NCI-H748 (cell line): ENCODE results near the gene SLMAP.
"Not testable (repeated sequence)": the region's sequence is repeated elsewhere in the genome, so short reads cannot be mapped to it uniquely, and the experiment has no call there.

Experiments
- DNase-seq: peaks from one replicate; lab custom pipeline; 2025; ENCODE audit not compliant: unreplicated experiment; lab: John Stamatoyannopoulos, UW

Gene SLMAP

GRCh38 chr3:57826952-57827723 lies 71.0 kb downstream of the SLMAP start:
- DNase-seq: no peak

- DNase-seq: no peak
These were observed 71.6 kb downstream of the SLMAP start for GRCh38 chr3:57827757-57828156.

- DNase-seq: no peak
These were observed 76.4 kb downstream of the SLMAP start for GRCh38 chr3:57832486-57832885.

GRCh38 chr3:57832900-57833313 lies 76.8 kb downstream of the SLMAP start:
- DNase-seq: no peak

GRCh38 chr3:57833763-57834162 lies 77.7 kb downstream of the SLMAP start:
- no peak for DNase-seq

- no peak for DNase-seq
These were observed 81.6 kb downstream of the SLMAP start for GRCh38 chr3:57837686-57838085.

GRCh38 chr3:57838627-57839026 lies 82.5 kb downstream of the SLMAP start:
- DNase-seq: no peak

- DNase-seq: no peak
These were observed 84.4 kb downstream of the SLMAP start for GRCh38 chr3:57840473-57840872.

- no peak for DNase-seq
These were observed 85.7 kb downstream of the SLMAP start for GRCh38 chr3:57841818-57842217.

GRCh38 chr3:57848177-57848738 lies 92.1 kb downstream of the SLMAP start:
- DNase-seq: no peak

- DNase-seq: no peak
These were observed 95.2 kb downstream of the SLMAP start for GRCh38 chr3:57851304-57851703.

- DNase-seq: no peak
These were observed 96.8 kb downstream of the SLMAP start for GRCh38 chr3:57852896-57853295.

GRCh38 chr3:57855281-57855680 lies 99.2 kb downstream of the SLMAP start:
- no peak for DNase-seq

- no peak for DNase-seq
These were observed 99.8 kb downstream of the SLMAP start for GRCh38 chr3:57855943-57856342.

- no peak for DNase-seq
These were observed 100.6 kb downstream of the SLMAP start for GRCh38 chr3:57856675-57857074.

GRCh38 chr3:57862894-57863293 lies 106.8 kb downstream of the SLMAP start:
- no peak for DNase-seq

GRCh38 chr3:57863380-57863779 lies 107.3 kb downstream of the SLMAP start:
- DNase-seq: no peak

GRCh38 chr3:57864853-57865252 lies 108.7 kb downstream of the SLMAP start:
- no peak for DNase-seq

GRCh38 chr3:57869110-57869509 lies 113.0 kb downstream of the SLMAP start:
- DNase-seq: not testable (repeated sequence)

- DNase-seq: no peak
These were observed 116.5 kb downstream of the SLMAP start for GRCh38 chr3:57872606-57873005.

- DNase-seq: no peak
These were observed 120.5 kb downstream of the SLMAP start for GRCh38 chr3:57876632-57877031.

GRCh38 chr3:57877116-57877515 lies 121.0 kb downstream of the SLMAP start:
- DNase-seq: no peak

GRCh38 chr3:57884436-57884835 lies 128.3 kb downstream of the SLMAP start:
- DNase-seq: not testable (repeated sequence)
